Myocyte (in vitro differentiated cells): ENCODE measurements around the gene DOCK2. TPM values are rescaled to one million over a fixed set of nuclear protein-coding genes. Genes with fewer than 3 reads are reported as not detected.
A peak's percentile ranks its signal among the peaks of the same experiment; 100 is the strongest.
"Not testable (repeated sequence)": the region's sequence is repeated elsewhere in the genome, so short reads cannot be mapped to it uniquely, and the experiment has no call there.

ENCODE experiments used
- DNase-seq: peaks from one replicate; pipeline ENCODE4 v3.0.0-alpha.2; 2012; ENCODE audit warnings: low read depth
- total RNA-seq: library from RNA; depleted of rRNA; stranded (reverse); fragments of >200 nt; gene quantifications from 2 replicates; pipeline ENCODE4 v1.2.3, GENCODE V29; 2014

DOCK2 gene
- total RNA-seq, 1 donor from 2014 or later: 0.08 TPM

GRCh38 chr5:169934990-169935389 lies 297.9 kb downstream of the DOCK2 start:
- no peak for DNase-seq

DNA sequence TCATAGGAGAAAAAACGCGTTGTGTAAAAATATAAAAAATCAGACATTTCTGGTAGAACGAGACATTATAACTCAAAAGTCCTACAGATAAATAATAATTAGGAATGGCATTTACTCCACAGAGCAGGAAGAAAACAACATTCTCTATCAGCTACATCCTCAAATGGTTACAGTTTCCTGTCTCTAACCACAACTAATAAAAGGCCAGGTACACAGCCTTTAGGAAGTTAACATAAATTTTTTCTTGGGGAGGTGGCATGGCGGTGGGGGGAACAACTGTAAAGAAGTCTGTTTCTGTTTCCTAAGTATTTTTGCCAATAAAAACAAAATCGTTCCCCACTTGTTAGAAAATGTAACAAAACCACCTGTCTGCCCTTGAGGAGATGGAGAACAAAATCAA lies 298.7 kb downstream of the DOCK2 start:
- DNase-seq: no peak

- no peak for DNase-seq
Measured at GRCh38 chr5:169938439-169938838, 301.4 kb downstream of the DOCK2 start.

GRCh38 chr5:169939731-169940130 lies 302.7 kb downstream of the DOCK2 start:
- DNase-seq: no peak

GRCh38 chr5:169941542-169941941 lies 304.5 kb downstream of the DOCK2 start:
- no peak for DNase-seq

DNA sequence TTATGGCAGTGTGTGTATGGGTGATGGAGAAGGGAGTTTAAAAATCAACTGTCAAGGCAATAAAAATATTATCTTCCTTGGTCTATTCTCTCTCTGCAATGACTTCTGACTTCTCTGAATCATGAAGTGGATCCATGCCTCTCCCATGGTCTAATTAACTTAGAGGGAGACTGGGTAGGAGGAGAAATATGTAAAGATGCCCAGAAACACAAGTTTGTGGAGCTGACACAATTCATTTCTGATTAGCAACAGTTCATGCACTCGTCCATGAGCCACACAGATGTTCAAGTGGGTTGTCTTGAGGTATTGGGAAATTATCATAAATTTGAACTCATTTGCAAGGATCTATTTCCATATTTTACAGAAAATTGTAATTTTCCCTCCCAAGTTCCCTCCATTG lies 305.1 kb downstream of the DOCK2 start:
- no peak for DNase-seq

GRCh38 chr5:169943026-169943425 lies 306.0 kb downstream of the DOCK2 start:
- DNase-seq: no peak

DNA sequence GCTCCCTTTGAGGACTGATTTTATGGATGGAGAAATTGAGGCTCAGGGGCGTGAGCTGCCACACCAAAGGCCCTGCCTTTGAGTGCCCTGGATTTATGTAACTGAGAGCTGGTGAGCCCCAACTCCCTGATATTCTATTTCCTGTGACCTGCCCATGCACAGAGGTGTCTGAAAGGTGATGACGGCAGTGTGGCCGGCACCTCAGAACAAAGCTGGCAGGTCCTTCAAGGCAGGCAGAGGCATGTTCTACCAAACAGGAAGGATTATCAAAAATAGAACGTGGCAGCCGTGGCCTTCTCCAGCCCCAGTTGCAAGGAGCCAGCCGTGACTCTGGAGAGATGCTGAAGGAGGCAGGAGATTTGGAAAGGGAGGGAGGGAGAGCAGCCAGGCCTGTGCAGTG lies 307.0 kb downstream of the DOCK2 start:
- DNase-seq: no peak

DNA sequence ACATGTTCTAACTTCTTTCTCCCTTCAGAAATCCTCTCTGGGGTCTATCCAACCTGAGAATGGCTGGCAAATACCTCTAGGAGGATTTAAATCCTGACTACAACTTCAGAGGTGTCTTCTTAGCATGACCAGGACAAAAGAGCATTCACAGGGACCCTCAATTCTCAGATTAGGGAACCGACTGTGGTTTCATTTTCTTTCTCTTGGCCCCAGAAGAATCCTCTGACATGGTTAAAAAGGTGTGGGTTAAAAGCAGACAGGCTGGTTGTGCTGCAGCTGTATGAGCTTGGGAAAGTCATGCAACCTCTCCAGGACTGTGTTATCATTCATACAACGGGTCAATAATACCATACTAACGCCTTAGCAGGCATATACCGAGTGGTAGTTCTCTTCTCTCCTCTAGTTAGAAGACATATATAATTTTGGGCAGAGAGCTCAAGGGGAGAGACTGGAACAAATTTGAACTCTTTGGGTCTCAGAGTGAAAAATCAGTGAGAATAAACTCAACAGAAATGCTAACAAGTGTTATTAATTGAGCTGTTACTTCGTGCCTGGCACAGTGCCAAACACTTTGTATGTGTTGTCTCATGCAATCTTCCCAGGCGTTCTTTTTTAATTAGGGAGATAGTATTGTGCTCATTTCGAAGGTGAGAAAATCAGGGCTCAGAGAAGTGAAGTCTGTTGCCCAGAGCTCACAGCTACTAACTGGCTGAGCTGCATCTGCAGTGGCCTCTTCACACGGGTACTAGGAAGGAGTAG lies 308.0 kb downstream of the DOCK2 start:
- DNase-seq: no peak

DNA sequence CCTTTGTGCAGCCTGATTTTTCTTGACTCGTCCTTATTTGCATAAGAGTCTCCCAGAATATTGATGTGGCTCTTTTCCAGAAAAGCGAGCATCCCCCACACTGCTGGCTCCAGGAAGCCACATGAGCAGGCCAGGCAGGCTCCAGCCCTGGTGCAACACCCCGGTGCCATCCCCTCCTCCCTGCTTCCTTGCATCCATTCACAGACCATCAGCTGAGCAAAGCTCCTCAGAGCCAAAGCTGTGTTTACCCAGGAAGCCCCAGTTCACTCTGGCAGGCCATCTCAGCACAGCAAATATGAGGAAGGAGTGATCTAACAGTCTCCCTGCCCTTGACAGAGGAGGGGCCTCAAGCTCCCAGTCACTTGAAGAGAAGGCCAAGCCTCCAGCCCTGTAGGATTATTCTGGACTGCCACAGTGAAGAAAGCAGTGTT lies 308.8 kb downstream of the DOCK2 start:
- peak; percentile 20 for DNase-seq

DNA sequence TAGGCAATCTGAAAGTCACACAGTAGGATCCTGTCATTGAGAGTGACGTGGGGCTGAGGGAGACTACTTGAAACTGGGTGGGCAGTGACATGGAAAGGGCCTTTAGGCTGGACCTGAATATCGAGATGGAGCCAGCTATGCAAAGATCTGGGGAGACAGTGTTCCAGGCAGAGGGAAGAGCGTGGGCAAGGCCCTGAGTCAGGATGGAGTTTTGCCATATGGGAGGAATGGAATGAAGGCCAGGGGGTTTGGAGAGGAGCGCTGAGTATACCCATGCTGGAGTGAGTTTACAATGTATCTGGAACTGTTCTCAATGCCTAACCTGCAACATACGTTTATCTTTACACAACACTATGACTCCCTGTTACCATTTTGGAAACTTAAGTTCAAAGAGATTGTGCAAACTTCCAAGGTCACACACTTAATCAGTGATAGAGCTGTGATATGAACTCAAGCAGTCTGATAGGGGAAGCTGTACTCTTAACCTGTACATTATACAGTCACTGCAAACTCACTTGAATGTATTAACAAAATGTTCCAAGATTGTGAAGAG lies 309.7 kb downstream of the DOCK2 start:
- DNase-seq: no peak

DNA sequence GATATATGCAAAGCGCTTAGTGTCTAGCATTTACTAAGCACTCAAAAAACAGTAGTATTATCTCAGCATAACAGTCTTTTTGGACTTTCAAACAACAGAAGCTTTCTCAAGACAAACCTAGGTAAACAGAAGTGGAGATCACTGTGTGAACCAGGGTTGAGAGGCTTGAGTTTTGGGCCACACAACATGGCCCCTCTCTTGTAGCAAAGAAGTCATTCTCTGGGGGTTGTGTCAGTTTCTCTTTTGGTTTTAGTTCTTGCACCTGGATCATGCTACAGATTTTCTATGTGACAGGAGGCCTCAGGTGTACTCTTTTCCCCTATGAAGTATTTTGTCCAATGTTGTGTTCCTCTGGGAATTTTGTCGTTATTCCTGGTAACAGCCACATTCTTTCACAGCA lies 313.3 kb downstream of the DOCK2 start:
- DNase-seq: no peak

- not testable (repeated sequence) for DNase-seq
Measured at GRCh38 chr5:169953196-169953595, 316.1 kb downstream of the DOCK2 start.

GRCh38 chr5:169954786-169955185 lies 317.7 kb downstream of the DOCK2 start:
- peak; percentile 57 for DNase-seq

DNA sequence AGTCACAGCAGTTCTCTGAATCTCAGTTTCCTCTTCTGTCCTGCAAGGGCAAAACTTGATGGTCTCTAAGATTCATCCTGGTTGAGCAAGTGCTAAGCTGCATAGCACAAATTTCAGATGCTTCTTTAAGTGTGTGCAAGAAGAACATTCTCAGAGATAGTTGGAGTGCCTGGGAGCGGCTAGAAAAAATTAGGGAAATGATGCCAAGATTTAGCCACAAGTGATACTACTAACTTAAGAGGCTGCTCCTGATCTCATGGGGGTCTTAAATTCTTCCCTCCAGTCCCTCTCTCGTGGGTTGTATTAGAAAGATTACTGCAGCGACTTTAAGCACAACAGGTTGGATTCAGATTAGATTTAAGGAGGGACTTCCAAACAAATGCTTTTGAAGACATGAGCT lies 319.1 kb downstream of the DOCK2 start:
- no peak for DNase-seq

- DNase-seq: peak; percentile 47
Measured at GRCh38 chr5:169956756-169957155, 319.7 kb downstream of the DOCK2 start.

DNA sequence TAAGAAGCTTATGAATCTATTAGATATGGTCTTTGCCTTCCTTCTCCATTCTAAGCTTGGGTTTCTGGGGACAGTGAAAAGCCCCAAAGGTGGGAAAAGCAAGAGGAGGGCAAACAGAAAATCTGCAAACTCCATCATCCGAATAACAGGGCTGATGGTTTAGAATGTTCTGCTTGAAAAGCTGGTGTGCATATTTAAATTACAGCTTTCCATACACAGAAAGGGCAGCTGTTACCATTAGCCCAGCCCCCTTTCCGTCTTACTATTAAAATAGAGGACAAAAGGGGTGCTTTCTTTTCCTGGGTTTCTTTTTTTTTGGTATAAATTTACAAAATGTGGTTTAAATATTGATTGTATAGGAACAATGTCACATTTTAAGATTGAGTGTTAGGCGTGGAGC lies 321.2 kb downstream of the DOCK2 start:
- DNase-seq: no peak

GRCh38 chr5:169960659-169961058 lies 323.6 kb downstream of the DOCK2 start:
- no peak for DNase-seq

DNA sequence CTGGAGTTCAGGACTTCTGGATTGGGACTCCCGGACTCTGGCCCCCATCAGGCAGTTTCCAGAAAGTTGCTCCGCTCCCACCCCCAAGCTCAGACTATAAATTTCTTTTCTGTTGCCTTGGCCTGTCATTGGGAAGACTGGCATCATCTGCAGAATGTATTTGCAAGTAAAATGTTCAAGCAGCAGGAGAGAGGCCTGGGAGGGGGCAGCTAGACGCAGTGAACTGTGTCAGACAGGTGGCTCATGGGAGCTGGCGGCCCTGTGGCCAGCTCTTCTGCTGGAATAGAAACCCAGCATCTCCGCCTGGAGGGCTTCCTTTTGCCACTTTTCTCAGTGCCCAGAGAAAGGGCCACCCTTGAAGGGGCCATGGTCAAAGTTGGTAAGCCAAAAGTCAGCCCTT lies 327.2 kb downstream of the DOCK2 start:
- no peak for DNase-seq

GRCh38 chr5:169970339-169970738 lies 333.3 kb downstream of the DOCK2 start:
- DNase-seq: no peak

GRCh38 chr5:169970911-169971765 lies 334.1 kb downstream of the DOCK2 start:
- peak; percentile 42 for DNase-seq

DNA sequence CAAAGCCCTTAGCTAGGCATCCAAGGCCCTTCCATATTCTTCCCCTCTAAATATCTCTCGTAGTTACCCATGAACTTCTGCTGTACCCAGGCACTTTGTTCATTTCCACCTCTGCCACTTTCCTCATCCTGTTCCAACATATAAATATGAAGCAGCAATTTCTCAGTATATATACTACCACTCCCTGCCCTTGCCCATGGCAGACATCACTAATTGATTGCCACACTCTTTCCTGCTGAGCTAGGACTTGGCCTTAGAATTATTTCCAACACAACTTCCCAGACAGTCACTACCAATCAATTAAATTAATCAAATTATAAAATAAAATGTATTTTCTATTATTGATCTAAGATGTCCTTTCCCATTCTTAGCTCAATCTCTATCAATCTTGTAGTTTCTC lies 334.7 kb downstream of the DOCK2 start:
- DNase-seq: no peak
